ENCODE results near the gene NHSL2. TPM values are rescaled to one million over a fixed set of nuclear protein-coding genes. Genes with fewer than 3 reads are reported as not detected.

NHSL2 gene
- total RNA-seq, 1 experiment from 2014 or later = 0.36 TPM

GRCh38 chrX:72041871-72042851 lies 131.5 kb downstream of the NHSL2 start:
- Histone ChIP-seq H3K27ac (ENCODE audit: low read length) (no peak overlapping the region), H3K27me3 (ENCODE audit: control insufficient read depth, insufficient read depth, low read length) (no peaks in the 10 kb centered on the region), H3K4me1 (ENCODE audit: control insufficient read depth, insufficient read depth, low read length) (no peaks in the 10 kb centered on the region), H3K36me3 (ENCODE audit: control insufficient read depth, insufficient read depth, low read length) (no peaks in the 10 kb centered on the region), H3K9me3 (ENCODE audit: control insufficient read depth, insufficient read depth, low read depth, low read length) (no peaks in the 10 kb centered on the region), H3K4me3 (ENCODE audit: low read depth in 2 of 2, low read length in 2 of 2) (no peak overlapping the region)
- TF ChIP-seq TCF7L2 (IDR thresholded peaks at IDR 0.05; ENCODE audit: low read depth, low read length) (no peak), REST (IDR thresholded peaks at IDR 0.05; ENCODE audit: insufficient read depth in 1 of 2, low read depth in 2 of 2, low read length in 1 of 2) (no peak), SIN3A (IDR thresholded peaks at IDR 0.05; ENCODE audit: borderline replicate concordance, insufficient read depth, low read depth, low read length) (no peak), POLR2AphosphoS5 (IDR thresholded peaks at IDR 0.05; ENCODE audit: low read depth, low read length) (no peak), CTCF (IDR thresholded peaks at IDR 0.05) (no peak)
- ATAC-seq = no peak
- no TSS peak for BruUV-seq (replicated peaks)
- in situ Hi-C loops (cut with HindIII; ENCODE audit: low pct_unique_long_range_greater_than_20kb, low sequenced_read_pairs) (no loop called here), intact Hi-C loops (cut with micrococcal nuclease; ENCODE audit: unreplicated experiment) (no loop called here)
- ChIA-PET POLR2A (no interaction called here), CTCF (interaction anchor here (0.6 to 0.7 kb wide), 2 partner anchors 18 to 42 kb away, joined by 4 to 6 read pairs; no protein-coding TSS in a partner anchor)
- DNase-seq (ENCODE audit: low read depth, low spot score) = no peak

GRCh38 chrX:72042852-72043248 lies 132.2 kb downstream of the NHSL2 start:
- in situ Hi-C loops (cut with HindIII; ENCODE audit: low pct_unique_long_range_greater_than_20kb, low sequenced_read_pairs) = no loop called here
- no peaks in the 10 kb centered on the region for H3K27me3 ChIP-seq (ENCODE audit: control insufficient read depth, insufficient read depth, low read length)
- CTCF ChIA-PET = interaction anchor here (0.6 to 0.7 kb wide), 2 partner anchors 18 to 42 kb away, joined by 4 to 6 read pairs; no protein-coding TSS in a partner anchor

More at GRCh38 chrX:72042852-72043248, 132.2 kb downstream of the NHSL2 start:
- intact Hi-C loops (cut with micrococcal nuclease; ENCODE audit: unreplicated experiment) = no loop called here
- TF ChIP-seq CTCF (IDR thresholded peaks at IDR 0.05) (no peak), SIN3A (IDR thresholded peaks at IDR 0.05; ENCODE audit: borderline replicate concordance, insufficient read depth, low read depth, low read length) (no peak), REST (IDR thresholded peaks at IDR 0.05; ENCODE audit: insufficient read depth in 1 of 2, low read depth in 2 of 2, low read length in 1 of 2) (no peak)
- ATAC-seq (no peak), DNase-seq (ENCODE audit: low read depth, low spot score) (no peak)
- Histone ChIP-seq H3K36me3 (ENCODE audit: control insufficient read depth, insufficient read depth, low read length) (no peaks in the 10 kb centered on the region), H3K4me1 (ENCODE audit: control insufficient read depth, insufficient read depth, low read length) (no peaks in the 10 kb centered on the region), H3K27ac (ENCODE audit: low read length) (no peak overlapping the region), H3K4me3 (ENCODE audit: low read depth in 2 of 2, low read length in 2 of 2) (no peak overlapping the region), H3K9me3 (ENCODE audit: control insufficient read depth, insufficient read depth, low read depth, low read length) (no peaks in the 10 kb centered on the region)
- POLR2A ChIA-PET = no interaction called here
- BruUV-seq (replicated peaks) = no TSS peak

All from Panc1 (cell line).